Epithelial cell of proximal tubule (primary cell): ENCODE data around the gene LRRC4. TPM values are rescaled to one million over a fixed set of nuclear protein-coding genes. Genes with fewer than 3 reads are reported as not detected.

Source experiments
- DNase-seq: peaks from one replicate; pipeline ENCODE4 v3.0.0-alpha.2; 2011; ENCODE audit warnings: low read depth
- H3K4me3 ChIP-seq: 2 replicates; pipeline ENCODE4 v1.5.1; 2011; ENCODE audit warnings: low read depth, mild to moderate bottlenecking, low read length
- total RNA-seq: library from RNA; depleted of rRNA; stranded (reverse); fragments of >200 nt; gene quantifications from 2 replicates; pipeline ENCODE4 v1.2.3, GENCODE V29; 2015
- TF ChIP-seq, protein P1 (sequence below): conservative IDR thresholded peaks from 2 replicates; pipeline ENCODE4 v1.5.1; 2012; ENCODE audit warnings: low read depth, mild to moderate bottlenecking, low read length

The LRRC4 gene
- total RNA-seq, 1 donor from 2014 or later = 1.3 TPM

DNA sequence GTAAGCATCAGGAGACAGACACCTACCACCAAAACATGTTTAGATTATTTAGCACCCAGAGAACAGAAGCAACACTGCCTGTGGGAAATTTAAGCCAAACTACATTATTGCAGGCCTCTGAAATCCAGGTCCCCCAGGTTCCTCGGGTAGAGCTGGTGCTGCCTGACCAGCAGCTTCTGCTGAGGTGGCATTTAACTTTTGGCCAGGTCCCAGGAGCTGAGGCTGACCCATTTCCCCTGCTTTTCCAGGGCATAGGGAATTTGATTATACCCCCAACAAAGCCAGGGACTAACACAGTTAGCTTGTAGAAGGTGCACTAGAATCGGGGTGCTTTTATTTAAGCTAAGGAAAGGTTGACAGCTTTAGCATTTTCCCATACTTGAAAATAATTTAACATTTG lies 4.7 kb downstream of the LRRC4 start:
- H3K4me3 ChIP-seq = no peak overlapping the region
- TF ChIP-seq, protein P1, sequence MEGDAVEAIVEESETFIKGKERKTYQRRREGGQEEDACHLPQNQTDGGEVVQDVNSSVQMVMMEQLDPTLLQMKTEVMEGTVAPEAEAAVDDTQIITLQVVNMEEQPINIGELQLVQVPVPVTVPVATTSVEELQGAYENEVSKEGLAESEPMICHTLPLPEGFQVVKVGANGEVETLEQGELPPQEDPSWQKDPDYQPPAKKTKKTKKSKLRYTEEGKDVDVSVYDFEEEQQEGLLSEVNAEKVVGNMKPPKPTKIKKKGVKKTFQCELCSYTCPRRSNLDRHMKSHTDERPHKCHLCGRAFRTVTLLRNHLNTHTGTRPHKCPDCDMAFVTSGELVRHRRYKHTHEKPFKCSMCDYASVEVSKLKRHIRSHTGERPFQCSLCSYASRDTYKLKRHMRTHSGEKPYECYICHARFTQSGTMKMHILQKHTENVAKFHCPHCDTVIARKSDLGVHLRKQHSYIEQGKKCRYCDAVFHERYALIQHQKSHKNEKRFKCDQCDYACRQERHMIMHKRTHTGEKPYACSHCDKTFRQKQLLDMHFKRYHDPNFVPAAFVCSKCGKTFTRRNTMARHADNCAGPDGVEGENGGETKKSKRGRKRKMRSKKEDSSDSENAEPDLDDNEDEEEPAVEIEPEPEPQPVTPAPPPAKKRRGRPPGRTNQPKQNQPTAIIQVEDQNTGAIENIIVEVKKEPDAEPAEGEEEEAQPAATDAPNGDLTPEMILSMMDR = no peak
- DNase-seq = no peak

GRCh38 chr7:128025819-128026218 lies 5.4 kb downstream of the LRRC4 start:
- H3K4me3 ChIP-seq = no peak overlapping the region
- no peak for DNase-seq
- TF ChIP-seq, protein P1 = no peak

GRCh38 chr7:128025380-128025779 lies 5.9 kb downstream of the LRRC4 start:
- DNase-seq = no peak
- TF ChIP-seq, protein P1 = no peak
- H3K4me3 ChIP-seq = no peak overlapping the region

- no peak overlapping the region for H3K4me3 ChIP-seq
- DNase-seq = no peak
- TF ChIP-seq, protein P1 = no peak
Measured at GRCh38 chr7:128024151-128024550, 7.1 kb downstream of the LRRC4 start.

DNA sequence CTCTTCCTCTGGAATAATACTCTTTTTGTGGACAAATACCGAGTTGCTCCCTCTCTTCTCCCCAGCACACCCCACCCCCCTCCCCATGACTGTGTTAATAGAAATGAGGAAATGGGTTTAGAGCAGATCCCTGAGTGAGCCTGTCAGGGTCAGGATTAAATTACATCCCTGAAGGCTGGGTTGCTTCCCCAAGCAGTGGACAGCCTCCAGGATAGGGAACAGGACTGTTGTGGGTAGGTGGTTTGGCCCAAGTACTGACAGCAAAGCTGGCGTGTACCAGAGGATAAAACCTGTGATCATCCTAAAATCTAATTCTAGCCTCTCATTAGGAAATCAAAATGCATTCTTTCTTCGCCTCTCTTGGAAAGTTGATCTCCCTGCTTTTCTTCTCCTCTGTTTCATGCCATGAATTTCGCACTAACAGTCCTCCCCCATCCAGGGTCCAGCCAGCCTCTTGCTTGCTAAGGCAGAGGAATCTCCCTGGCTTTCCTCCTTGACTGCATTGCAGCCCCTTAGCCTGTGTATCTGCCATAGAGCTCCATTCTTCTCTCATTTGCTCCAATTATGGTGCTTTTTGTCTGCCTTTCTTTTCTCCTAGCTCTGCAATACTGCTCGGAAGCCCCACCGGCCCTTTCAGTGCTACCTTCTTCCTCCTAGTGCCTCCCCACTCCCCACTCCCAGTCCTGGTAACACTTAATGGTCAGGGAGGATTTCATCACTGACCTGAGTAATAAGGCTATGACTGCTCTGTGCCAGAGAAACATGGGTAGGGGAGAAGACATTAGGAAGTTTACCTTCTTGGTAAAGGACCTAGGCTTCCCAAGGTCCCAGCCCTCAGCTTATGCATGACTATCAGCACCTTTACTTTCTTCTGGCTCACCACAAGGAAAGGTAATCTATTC lies 8.4 kb downstream of the LRRC4 start:
- no peak overlapping the region for H3K4me3 ChIP-seq
- no peak for DNase-seq
- TF ChIP-seq, protein P1 = no peak

- DNase-seq = peak; percentile 41
- no peak overlapping the region for H3K4me3 ChIP-seq
- TF ChIP-seq, protein P1 = no peak
Measured at GRCh38 chr7:128021366-128021765, 9.9 kb downstream of the LRRC4 start.

- H3K4me3 ChIP-seq = no peak overlapping the region
- TF ChIP-seq, protein P1 = peak; percentile 54
- DNase-seq = no peak
Measured at GRCh38 chr7:128020159-128020558, 11.1 kb downstream of the LRRC4 start.
